PC-3 (cell line): ENCODE data around the gene ZC4H2. TPM values are rescaled to one million over a fixed set of nuclear protein-coding genes. Genes with fewer than 3 reads are reported as not detected.

Experiments used
- ATAC-seq: fragments of 200-7000 bp; cut with Tn5 transposase; 2 replicates; pipeline ENCODE4 v1.9.1; 2020; ENCODE audit warnings: mild to moderate bottlenecking, moderate library complexity
- Bru-seq: library from RNA; stranded (reverse); fragments of 400-500 nt; gene quantifications from one replicate; lab custom pipeline; 2021; lab: Mats Ljungman, UMichigan
- BruChase-seq, 2 experiments: library from RNA; stranded (reverse); fragments of 400-500 nt; gene quantifications; one replicate each; lab custom pipeline; 2021; lab: Mats Ljungman, UMichigan
- BruUV-seq: library from RNA; stranded (reverse); fragments of 400-500 nt; replicated peaks from 2 replicates; lab custom pipeline; 2021; lab: Mats Ljungman, UMichigan
- CTCF ChIA-PET: fragments of 300-600 bp; sonication (Branson Sonifier 250); formaldehyde crosslinking; loops from one replicate; lab custom pipeline; 2022; ENCODE audit warnings: antibody characterized with exemption; lab: Charles Lee
- POLR2A ChIA-PET: fragments of 300-600 bp; sonication (Branson Sonifier 250); formaldehyde crosslinking; loops from one replicate; lab custom pipeline; 2022; ENCODE audit warnings: antibody characterized with exemption; ENCODE audit not compliant: unreplicated experiment; lab: Charles Lee
- DNase-seq: peaks from one replicate; pipeline ENCODE4 v3.0.0-alpha.2; 2015
- H2AFZ ChIP-seq: fragments of 300-600 bp; sonication (generic); 2 replicates; pipeline ENCODE4 v1.6.0; 2016; ENCODE audit warnings: antibody characterized with exemption, low read length
- H3F3A ChIP-seq: fragments of 300-600 bp; sonication (generic); one replicate; pipeline ENCODE4 v1.6.0; 2017; ENCODE audit warnings: antibody characterized with exemption, low read length, control low read depth, mild to moderate bottlenecking; ENCODE audit not compliant: unreplicated experiment
- H3K27ac ChIP-seq: fragments of 300-600 bp; sonication (generic); 2 replicates; pipeline ENCODE4 v1.5.1; 2016; ENCODE audit warnings: mild to moderate bottlenecking, low read length
- H3K27me3 ChIP-seq: fragments of 300-600 bp; sonication (generic); 2 replicates; pipeline ENCODE4 v1.6.1; 2016; ENCODE audit warnings: low read length, mixed read lengths
- H3K36me3 ChIP-seq: fragments of 300-600 bp; sonication (generic); 2 replicates; pipeline ENCODE4 v1.6.1; 2016; ENCODE audit warnings: low read depth, mixed run types, low read length, mixed read lengths
- H3K4me1 ChIP-seq: fragments of 300-600 bp; sonication (generic); 2 replicates; pipeline ENCODE4 v1.5.1; 2016; ENCODE audit warnings: low read length; ENCODE audit not compliant: insufficient read depth
- H3K4me2 ChIP-seq: fragments of 300-600 bp; sonication (generic); 2 replicates; pipeline ENCODE4 v1.6.0; 2016; ENCODE audit warnings: low read length
- H3K4me3 ChIP-seq: fragments of 300-600 bp; sonication (generic); 2 replicates; pipeline ENCODE4 v1.5.1; 2016; ENCODE audit warnings: mild to moderate bottlenecking, low read length, mixed read lengths
- H3K79me2 ChIP-seq: fragments of 300-600 bp; sonication (generic); 2 replicates; pipeline ENCODE4 v1.6.1; 2017; ENCODE audit warnings: low read length, mixed read lengths
- H3K9ac ChIP-seq: fragments of 300-600 bp; sonication (generic); 2 replicates; pipeline ENCODE4 v1.6.0; 2016; ENCODE audit warnings: mild to moderate bottlenecking, low read length
- H3K9me2 ChIP-seq: fragments of 300-600 bp; sonication (generic); replicated peaks from 2 replicates; pipeline ENCODE4 v1.6.1; 2016; ENCODE audit warnings: mixed run types, low read length, mixed read lengths
- H3K9me3 ChIP-seq: fragments of 300-600 bp; sonication (generic); 2 replicates; pipeline ENCODE4 v1.6.1; 2016; ENCODE audit warnings: low read length, mixed read lengths
- H4K20me1 ChIP-seq: fragments of 300-600 bp; sonication (generic); 2 replicates; pipeline ENCODE4 v1.6.1; 2016; ENCODE audit warnings: low read length, mixed read lengths
- EZH2 ChIP-seq: fragments of 300-600 bp; sonication (generic); IDR thresholded peaks from one replicate; pipeline ENCODE4 v1.6.1; 2017; ENCODE audit warnings: antibody characterized with exemption, mild to moderate bottlenecking, low read length; ENCODE audit not compliant: unreplicated experiment
- EZH2phosphoT487 ChIP-seq: fragments of 300-600 bp; sonication (generic); IDR thresholded peaks from 2 replicates; pipeline ENCODE4 v1.6.1; 2018; ENCODE audit warnings: mild to moderate bottlenecking, antibody characterized with exemption, low read length, borderline replicate concordance
- intact Hi-C: fragments of 100-400 bp; cut with micrococcal nuclease; formaldehyde crosslinking; loops from 2 replicates; pipeline ENCODE4 v1.9.0; 2023
- long read RNA-seq: library from polyadenylated mRNA; unstranded; transcript quantifications from one replicate; pipeline ENCODE4 v2.0.0, GENCODE V29; 2021; ENCODE audit not compliant: unreplicated experiment
- total RNA-seq: library from RNA; depleted of rRNA; stranded (reverse); fragments of >200 nt; gene quantifications from 2 replicates; pipeline ENCODE4 v1.2.3, GENCODE V29; 2014; rRNA removed
- TF ChIP-seq, protein P1 (sequence below): fragments of 300-600 bp; sonication (generic); conservative IDR thresholded peaks from 2 replicates; pipeline ENCODE4 v1.5.1; 2017; ENCODE audit warnings: antibody characterized with exemption, low read depth, mild to moderate bottlenecking, low read length

ZC4H2 gene, protein sequence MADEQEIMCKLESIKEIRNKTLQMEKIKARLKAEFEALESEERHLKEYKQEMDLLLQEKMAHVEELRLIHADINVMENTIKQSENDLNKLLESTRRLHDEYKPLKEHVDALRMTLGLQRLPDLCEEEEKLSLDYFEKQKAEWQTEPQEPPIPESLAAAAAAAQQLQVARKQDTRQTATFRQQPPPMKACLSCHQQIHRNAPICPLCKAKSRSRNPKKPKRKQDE
- total RNA-seq (11.8 and 12.3 TPM in 2 replicates), Bru-seq, nascent RNA (percentile 53 among the genes with signal in this experiment), BruChase-seq, experiment 1, labeled RNA remaining after a 6-hour chase (percentile 51 among the genes with signal in this experiment), BruChase-seq, experiment 2, labeled RNA remaining after a 2-hour chase (percentile 60 among the genes with signal in this experiment)
- long read RNA-seq, partial matches to known transcripts = 1 of 16 reads
- long read RNA-seq, other reads (novel, unspliced or antisense) = 7 of 16 reads

DNA sequence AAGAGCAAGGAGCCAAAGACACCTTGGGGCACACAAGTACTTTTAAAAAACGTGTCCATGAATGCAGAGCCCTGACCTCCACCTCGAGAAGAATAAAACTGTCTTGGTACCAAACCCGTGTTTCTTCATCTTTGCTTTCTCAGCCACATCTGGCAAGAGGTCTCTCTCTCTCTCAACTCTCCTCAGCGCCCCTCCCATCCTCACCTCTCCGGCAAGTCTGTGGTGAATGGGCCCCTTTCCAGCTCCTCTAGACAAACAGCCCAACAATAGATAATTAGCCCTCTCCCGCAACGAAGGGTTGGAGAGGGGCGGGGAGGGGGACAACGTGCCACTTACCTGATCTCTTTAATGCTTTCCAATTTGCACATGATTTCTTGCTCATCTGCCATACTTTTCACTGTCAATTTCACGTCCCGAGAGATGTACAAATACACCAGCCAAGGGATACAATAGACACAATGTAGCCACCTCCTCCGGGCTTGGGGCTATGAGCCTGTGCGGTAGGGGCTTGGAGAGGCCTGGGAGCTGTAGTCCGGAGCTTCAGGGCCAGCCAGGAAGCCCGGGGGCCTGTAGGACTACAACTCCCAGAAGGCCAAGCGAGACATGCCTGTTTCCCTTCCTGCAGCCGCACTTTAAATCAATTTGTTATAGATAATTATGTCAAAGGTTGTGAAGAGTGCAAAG lies at the start of gene ZC4H2:
Gene ZC4H2, minus strand, starts transcription at position 462 of the 684 bp plus-strand sequence. Its CDS starts 73 bp downstream, at position 389.
- TF ChIP-seq, protein P1, sequence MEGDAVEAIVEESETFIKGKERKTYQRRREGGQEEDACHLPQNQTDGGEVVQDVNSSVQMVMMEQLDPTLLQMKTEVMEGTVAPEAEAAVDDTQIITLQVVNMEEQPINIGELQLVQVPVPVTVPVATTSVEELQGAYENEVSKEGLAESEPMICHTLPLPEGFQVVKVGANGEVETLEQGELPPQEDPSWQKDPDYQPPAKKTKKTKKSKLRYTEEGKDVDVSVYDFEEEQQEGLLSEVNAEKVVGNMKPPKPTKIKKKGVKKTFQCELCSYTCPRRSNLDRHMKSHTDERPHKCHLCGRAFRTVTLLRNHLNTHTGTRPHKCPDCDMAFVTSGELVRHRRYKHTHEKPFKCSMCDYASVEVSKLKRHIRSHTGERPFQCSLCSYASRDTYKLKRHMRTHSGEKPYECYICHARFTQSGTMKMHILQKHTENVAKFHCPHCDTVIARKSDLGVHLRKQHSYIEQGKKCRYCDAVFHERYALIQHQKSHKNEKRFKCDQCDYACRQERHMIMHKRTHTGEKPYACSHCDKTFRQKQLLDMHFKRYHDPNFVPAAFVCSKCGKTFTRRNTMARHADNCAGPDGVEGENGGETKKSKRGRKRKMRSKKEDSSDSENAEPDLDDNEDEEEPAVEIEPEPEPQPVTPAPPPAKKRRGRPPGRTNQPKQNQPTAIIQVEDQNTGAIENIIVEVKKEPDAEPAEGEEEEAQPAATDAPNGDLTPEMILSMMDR = no peak
- TF ChIP-seq EZH2phosphoT487 (no peak), EZH2 (no peak)
- Histone ChIP-seq H3K4me3 (peak within 1 kb of the TSS; percentile 85), H3F3A (no peaks in the 10 kb centered on the region), H3K9me3 (no peaks in the 10 kb centered on the region), H3K9me2 (no peaks in the 10 kb centered on the region), H3K36me3 (no peaks in the 10 kb centered on the region), H4K20me1 (no peaks in the 10 kb centered on the region), H2AFZ (peak within 1 kb of the TSS; percentile 97), H3K79me2 (peaks cover 26% of the 10 kb centered on the region), H3K4me2 (peak within 1 kb of the TSS; percentile 91), H3K27me3 (no peaks in the 10 kb centered on the region), H3K4me1 (peaks cover 8% of the 10 kb centered on the region), H3K27ac (no peak within 1 kb of the TSS), H3K9ac (peak within 1 kb of the TSS; percentile 57)
- DNase-seq (peak; percentile 80), ATAC-seq (peak; percentile 98)
- ChIA-PET CTCF (interaction anchor here (0.8 kb wide), 1 partner anchor 220 kb away, joined by 3 read pairs; no protein-coding TSS in a partner anchor), POLR2A (no interaction called here)
- TSS peak; percentile 69 for BruUV-seq
- intact Hi-C loops = loop anchor here (1.0 to 5.0 kb wide), 2 partner anchors 58 to 221 kb away; partner anchors contain the start of gene ZC3H12B

DNA sequence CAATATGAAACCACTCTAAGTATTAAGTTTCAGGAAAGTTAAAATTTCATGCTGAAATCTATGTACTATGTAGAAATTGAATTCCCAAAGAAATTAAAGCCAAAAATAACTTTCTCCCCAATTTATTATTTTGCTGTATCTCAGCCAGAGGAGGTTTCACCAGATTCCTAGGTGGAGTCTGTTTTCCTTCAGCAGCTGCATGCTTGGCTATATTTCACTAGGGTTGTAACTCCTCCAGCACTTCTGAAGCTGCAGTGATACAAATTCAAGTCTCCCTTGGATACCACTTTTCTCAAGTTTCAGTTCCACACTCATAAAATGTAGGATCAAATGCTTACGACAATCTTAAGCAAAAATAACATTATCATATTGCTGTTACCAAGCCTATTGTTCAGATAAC lies 41.2 kb upstream of the ZC4H2 start:
- intact Hi-C loops = no loop called here
- Histone ChIP-seq H3K4me3 (no peak overlapping the region), H3K4me1 (no peaks in the 10 kb centered on the region), H3K9me3 (no peaks in the 10 kb centered on the region), H4K20me1 (no peaks in the 10 kb centered on the region), H3K9me2 (no peaks in the 10 kb centered on the region), H3K27ac (no peak overlapping the region), H2AFZ (no peak overlapping the region), H3K27me3 (no peaks in the 10 kb centered on the region), H3K36me3 (no peaks in the 10 kb centered on the region), H3K9ac (no peak overlapping the region), H3K79me2 (no peaks in the 10 kb centered on the region), H3F3A (no peaks in the 10 kb centered on the region), H3K4me2 (no peak overlapping the region)
- no peak for TF ChIP-seq EZH2phosphoT487
- TF ChIP-seq, protein P1 = no peak
- no peak for TF ChIP-seq EZH2
- no TSS peak for BruUV-seq
- ATAC-seq (no peak), DNase-seq (no peak)
- ChIA-PET CTCF (no interaction called here), POLR2A (no interaction called here)
